Activated CD8-positive, alpha-beta memory T cell treated with anti-CD3 and anti-CD28 coated beads, Interleukin-2, amount 50 U/mL, for 1 hour (primary cell): ENCODE results near the gene CLASP1.
"Not testable (repeated sequence)": the region's sequence is repeated elsewhere in the genome, so short reads cannot be mapped to it uniquely, and the experiment has no call there.

ENCODE experiments used
- DNase-seq: peaks from one replicate; pipeline ENCODE4 v3.0.0-alpha.2; 2020; ENCODE audit errors: extremely low read depth

Gene CLASP1

DNA sequence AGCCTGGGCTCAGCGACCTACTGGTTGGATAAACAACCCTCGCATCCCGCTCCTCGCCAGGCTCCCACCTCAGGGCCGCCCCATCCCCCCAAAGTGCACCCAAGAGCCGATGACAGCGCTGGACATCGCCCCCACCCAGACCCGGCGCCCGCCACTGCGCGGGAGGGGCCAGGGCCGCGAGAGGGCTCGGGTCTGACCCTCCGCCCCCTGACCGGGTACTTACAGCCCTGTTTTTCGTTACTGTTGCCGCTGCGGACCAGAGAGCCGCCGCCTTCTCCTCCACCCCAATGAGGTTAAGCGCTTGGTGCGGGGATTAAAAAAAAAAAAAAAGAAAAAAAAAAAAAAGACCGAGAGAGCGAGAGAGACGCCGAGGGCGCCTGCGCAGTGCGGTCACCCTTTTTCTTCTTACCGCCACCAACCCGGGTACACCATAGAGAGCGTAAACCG, at the start of gene CLASP1:
Gene CLASP1 (minus strand): TSS at position 314 of the 447 bp plus-strand sequence. CDS start 43,567 bp downstream, outside the sequence.
- DNase-seq: no peak

DNA sequence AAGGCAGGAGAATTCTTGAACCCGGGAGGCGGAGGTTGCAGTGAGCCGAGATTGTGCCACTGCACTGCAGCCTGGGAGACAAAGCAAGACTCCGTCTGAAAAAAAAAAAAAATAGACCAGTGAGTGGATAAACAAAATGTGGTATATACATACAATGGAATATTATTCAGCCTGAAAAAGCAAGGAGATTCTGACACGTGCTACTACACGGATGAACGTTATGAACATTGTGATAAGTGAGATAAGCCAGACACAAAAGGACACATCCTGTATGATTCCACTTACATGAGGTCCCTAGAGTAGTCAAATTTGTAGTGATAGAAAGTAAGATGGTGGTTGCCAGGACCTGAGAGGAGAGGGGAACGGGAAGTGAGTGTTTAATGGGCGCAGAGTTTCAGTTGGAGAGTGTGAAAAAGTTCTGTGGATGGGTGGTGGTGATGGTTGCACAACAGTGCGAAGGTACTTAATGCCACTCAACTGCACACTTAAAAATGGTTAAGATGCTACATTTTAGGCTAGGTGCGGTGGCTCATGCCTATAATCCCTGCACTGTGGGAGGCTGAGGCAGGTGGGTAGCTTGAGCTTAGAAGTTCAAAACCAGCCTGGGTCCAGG, 49.2 kb upstream of the CLASP1 start:
- DNase-seq: no peak

DNA sequence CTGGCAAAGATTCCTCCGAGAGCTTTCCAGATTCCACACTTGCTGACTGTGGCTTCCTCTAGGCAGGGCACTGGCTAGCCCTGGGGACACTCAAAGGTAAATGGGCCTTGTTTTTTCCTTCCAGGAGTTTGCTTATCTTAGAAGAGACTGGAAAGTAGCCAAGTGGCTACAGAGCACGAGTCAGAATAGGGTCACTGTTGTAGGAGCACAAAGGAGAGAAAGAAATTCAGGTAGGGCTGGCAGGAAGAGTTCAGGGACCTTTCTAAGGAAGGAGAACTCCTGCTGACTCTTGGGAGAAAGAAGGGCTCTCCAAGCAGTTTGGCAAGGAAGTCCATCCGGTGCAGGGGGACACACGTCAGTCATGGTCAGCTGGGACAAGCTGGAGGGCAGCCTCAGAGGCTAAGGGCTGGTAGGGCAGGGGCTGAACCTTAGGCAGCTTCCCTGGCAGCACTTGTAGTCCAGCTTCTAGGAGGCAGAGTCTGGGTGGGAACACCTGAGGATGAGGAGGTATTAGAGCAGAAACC, 47.9 kb upstream of the CLASP1 start:
- no peak for DNase-seq

DNA sequence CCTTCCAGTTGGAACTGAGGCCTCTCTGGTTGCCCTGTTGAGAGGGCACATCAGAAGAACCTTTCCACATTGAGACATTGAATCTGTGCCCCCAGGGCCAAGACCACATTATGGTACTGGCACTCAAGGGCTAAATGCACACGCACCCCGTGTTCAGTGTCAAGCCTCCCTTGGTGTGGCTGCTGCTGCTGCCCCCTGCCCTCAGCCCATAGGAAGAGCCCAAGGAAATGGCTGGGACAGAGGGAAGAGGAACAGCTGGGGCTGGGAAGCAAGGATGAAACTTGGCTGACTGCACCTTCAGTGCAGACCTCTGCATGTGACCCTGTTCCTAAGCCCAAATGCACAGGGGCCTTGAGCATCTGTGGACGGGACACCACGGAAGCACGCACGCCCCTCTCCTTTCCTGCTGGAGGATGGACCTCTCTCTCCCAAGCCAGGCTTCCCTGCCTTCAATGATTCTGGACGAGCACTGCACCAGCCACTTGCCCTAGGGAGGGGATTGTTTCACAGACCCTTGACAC, 47.2 kb upstream of the CLASP1 start:
- DNase-seq: no peak

DNA sequence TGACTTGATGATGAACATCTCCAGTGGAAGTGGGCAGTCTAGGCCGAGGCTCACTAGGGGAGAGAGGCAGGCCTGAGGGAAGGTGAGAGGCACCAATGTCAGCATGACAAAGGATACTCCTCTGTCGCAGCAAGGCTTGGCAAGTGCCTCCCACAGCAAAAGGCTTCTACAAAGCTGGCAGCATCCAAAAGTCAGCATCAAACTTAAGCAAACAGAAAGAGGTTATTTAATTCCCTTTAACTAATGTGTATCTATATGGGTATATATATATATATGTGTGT, 45.8 kb upstream of the CLASP1 start:
- DNase-seq: no peak

DNA sequence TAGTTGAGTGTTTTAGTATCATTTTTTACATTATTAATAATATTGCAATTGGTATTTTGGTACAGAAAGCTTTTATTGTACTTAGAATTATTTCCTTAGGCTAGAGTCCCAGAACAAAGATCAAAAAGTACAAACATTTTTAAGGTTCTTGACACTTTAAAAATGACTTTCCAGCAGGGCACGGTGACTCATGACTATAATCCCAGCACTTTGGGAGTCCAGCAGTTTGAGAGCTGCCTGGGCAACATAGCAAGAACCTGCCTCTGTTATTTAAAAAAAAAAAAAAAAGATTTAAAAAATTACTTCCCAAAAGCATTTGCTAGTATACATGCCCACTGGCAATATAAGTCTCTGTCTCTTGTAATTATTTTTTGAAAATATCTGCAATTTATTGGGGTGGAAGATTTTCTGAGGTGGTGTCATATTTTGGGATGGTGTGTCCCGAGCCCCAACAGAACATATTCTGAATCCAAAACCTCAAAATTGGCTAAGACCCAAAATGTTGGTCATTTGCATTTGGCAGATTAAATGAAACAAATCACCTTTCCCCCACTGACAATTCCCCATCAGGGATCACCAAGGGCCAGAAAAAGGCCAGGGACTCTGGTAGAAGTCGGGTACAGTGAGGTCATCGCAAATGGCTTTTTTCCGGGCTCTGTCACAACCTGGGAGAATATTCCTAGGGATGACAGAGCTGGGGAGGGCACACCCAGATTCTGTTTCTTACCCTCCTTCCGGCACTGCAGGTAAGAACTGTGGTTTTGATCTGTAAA, 45.3 kb upstream of the CLASP1 start:
- DNase-seq: no peak

DNA sequence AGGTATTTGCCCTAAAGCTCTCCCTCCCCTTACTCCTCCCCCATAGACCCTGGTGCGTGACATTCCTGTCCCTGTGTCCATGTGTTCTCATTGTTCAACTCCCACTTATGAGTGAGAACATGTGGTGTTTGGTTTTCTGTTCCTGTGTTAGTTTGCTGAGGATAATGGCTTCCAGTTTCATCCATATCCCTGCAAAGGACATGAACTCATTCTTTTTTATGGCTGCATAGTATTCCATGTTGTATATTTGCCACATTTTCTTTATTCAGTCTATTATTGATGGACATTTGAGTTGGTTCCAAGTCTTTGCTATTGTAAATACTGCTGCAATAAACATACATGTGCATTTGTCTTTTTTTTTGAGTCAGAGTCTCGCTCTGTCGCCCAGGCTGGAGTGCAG, 41.3 kb upstream of the CLASP1 start:
- DNase-seq: not testable (repeated sequence)

DNA sequence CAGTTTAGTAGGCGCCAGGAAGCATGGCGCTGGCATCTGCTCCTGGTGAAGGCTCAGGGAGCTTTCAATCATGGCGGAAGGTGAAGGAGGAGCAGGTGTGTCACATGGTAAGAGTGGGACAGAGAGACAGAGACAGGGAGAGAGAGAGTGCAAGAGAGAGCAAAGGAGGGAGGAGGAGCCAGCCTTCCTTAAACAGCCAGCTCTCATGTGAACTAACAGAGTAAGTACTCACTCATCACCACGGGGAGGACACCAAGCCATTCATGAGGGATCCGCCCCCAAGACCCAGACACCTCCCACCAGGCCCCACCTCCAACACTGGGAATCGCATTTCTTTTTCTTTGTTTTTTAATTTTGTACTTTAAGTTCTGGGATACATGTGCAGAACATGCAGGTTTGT, 40.8 kb upstream of the CLASP1 start:
- no peak for DNase-seq

DNA sequence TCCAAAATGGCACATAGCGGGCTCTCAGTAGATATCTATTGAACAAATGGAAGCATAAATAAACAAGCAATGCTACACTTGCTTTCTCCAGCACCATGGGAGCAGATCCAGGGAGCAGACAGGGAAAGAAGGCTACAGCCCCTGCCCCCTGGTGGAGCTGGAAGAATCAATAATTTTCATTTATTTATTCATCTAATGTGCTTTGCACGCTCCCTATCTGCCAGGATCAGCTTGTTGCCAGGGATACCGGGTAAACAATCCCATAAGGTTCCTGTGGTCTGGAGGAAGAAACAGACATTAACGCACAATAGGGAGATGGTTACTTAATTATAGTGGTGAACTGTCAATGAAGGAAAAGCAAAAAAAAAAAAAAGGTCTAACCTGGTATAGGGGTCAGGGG, 40.1 kb upstream of the CLASP1 start:
- no peak for DNase-seq

DNA sequence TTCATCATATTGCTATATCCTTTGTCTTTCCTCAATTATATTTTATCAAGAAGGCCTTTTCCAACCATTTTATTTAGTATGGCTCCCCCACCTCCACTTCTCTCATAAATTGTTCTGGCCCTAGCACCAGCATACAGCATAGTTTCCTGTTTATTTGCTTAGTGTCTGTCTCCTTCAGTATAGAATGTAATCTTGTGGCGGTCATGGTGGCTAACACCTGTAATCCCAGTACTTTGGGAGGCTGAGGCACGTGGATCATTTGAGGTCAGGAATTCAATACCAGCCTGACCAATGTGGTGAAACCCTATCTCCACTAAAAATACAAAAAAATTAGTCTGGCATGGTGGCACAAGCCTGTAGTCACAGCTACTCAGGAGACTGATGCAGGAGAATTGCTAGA, 39.6 kb upstream of the CLASP1 start:
- no peak for DNase-seq

DNA sequence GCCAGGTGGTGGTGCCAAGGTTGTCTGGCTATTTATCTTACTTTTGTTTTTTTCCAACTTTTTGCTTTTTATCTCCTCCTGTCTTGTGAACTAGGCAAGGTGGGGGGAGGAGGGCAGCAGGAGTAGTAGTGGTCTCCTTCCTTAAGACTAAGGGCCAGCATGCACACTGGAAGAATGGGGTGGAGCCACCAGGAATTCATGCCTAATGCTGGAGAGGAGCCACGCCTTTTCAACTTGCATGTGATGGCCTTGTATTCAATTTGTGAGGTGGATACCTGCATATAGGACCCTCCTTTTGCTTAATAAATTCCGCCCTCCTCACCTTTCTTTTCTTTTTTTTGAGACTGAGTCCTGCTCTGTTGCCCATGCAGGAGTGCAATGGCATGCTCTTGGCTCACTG, 37.6 kb upstream of the CLASP1 start:
- DNase-seq: no peak

DNA sequence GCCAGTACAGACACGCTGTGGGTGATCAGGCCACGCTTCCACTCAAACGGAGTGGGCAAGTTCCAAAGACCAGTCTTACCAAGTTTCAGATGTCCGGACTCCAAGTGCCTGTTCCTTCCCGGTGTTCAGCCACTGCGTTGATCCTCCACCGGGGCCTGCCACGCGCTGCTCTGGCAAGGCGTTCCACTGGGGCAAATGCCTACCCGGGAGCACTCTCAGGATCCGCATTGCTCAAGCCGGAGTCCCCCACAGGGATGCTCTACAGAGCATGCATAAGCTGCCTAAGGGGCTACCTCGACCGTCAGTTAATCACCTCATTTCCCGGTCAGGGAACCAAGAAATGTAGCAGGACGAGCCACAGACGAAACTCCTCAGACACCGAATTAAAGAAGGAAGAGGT, 37.0 kb upstream of the CLASP1 start:
- DNase-seq: no peak

DNA sequence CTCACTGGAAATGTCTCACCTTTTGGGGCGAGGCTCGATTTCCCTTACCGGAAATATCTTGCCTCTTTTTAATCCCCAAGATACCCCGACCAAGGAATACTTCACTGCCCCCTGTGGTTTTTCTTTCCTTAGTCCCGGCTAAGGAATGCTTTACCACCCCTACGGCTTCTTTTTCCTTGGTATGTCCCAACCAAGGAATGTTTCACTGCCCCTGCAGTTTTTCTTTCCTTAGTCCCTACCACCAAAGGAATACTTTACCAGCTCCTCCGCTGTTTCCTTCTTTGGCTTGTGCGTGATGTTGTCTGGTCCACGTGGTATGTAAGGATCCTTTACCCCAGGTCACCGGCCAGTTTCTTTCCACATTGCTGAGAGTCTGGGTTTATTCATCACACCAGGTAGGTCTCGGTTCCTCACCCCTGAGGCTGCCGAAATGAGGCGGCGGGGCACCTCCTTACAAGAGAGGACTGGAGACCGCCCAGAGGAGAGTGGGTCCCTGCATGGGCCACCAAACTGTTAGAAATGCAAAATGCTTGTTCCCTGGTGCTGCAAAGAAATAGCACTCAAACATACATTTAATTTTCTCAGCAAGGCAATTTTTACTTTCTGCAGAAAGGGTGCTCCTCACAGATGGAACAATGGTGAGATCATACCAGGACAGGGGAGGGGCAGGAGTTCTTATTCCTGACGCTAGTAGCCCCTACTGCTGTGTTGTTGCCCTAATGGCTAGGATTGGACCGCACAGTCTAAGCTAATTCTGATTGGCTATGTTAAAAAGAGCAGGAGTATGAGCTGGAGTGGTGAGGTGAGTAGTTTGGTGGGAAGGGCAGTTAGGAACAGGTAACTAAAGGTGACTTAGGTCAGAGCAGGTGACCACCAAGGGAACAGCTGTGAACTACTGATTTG, 33.4 kb upstream of the CLASP1 start:
- DNase-seq: no peak

DNA sequence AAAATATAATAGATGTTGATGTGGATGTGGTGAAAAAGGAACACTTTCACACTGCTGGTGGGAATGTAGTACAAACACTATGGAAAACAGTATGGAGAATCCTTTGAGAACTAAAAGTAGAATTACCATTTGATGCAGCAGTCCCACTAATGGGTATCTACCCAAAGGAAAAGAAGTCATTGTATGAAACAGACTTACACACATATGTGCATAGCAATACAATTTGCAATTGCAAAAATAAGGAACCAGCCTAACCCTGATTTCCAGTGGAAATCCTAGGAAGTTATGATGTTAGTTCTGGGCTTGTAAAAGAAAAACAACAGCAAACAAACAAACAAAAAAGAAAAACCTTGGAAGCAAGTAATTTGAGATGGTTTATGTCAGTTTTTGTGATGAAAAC, 28.6 kb upstream of the CLASP1 start:
- DNase-seq: no peak

DNA sequence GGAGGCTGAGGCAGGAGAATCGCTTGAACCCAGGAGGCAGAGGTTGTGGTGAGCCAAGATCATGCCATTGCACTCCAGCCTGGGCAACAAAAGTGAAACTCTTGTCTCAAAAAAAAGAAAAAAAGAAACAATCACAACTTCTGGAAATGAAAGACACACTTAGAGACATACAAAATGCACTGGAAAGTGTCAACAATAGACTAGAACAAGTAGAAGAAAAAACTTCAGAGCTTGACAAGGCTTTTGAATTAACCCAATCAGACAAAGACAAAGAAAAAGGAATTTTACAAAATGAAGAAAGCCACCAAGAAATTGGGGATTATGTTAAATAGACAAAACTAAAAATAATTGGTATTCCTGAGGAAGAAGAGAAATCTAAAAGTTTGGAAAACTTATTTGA, 22.4 kb upstream of the CLASP1 start:
- DNase-seq: not testable (repeated sequence)

DNA sequence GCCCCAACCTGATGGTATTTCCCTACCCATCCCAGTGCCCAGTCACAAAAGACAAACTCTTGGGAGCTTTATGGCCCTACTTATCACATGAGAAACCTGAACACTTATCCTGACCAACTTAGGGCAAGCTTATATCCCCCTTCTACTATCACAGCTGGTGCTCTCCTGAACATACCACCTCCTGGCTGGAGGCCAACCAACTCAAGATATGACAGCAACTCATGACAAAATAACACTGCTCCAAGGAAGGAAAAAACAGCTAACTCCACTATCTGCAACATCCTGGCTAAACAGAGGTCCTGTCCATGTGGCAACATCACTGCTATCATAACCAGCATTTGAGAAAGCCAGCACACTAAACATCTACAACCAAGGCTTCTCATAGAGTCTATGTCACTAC, 20.9 kb upstream of the CLASP1 start:
- no peak for DNase-seq

DNA sequence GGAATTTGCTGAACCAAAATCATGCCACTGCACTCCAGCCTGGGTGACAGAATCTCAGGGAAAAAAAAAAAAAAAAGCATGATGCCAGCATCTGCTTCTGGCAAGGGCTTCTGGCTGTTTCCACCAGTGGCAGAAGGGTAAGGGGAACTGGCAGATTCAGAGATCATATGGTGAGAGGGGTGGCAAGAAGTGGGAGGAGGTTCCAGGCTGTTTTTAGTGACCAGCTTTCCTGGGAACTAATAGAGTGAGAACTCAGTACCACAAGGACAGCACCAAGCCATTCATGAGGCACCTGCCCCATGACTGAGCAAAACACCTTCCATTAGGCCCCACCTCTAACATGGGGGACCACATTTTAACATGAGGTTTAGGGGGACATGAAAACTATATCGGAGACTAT, 18.4 kb upstream of the CLASP1 start:
- DNase-seq: no peak

DNA sequence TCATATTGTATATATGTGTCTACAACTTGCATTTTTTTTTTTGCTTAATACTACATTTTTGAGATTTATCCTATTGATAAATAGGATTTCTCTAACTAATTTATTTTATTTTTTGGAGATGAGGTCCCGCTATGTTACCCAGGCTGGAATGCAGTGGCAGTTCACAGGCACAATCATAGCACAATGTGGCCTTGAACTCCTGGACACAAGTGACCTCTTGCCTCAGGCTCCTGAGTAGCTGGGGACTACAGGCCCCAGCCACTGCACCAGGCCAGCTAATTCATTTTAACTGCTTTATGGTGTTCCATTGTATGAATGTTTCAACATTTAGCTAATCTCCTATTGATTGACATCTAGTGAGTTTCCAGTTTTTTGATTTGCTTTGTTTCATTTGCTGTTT, 16.8 kb upstream of the CLASP1 start:
- DNase-seq: no peak

DNA sequence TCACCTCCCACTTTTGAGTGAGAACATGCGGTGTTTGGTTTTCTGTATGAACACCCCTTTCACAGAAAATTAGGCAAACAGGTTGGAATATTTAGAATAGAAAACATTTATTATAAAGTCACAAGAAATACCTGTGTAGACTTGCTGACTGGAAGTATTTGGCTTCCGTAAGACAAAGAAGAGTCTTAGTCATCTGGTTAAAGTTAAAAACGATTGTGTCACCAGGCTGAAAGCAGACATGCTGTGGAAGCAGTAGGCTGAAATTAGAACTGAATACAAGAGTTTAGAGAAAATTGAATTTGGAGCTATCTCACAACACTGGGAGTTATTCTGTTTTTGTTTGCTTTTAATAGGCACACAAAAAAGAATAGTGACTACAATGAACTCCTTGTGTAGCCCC, 16.2 kb upstream of the CLASP1 start:
- no peak for DNase-seq

DNA sequence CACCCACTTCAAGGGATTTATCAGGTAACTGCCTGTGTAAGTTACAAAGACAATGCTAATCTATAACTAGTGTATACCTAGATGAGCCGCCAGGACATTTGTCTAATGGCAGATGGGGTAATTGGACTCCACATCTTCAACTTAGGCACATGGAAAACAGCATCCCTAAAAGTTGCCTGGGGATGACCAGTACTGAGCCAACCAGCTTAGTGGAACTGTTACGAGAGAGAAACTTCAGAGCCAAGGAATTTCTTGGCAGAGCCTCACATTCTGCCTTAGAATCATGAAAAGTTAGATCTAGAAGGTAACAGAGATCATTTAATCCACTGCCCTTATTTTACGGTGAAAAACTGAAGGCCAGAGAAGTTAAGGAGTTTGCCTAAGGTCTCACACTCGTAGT, 15.5 kb upstream of the CLASP1 start:
- no peak for DNase-seq

DNA sequence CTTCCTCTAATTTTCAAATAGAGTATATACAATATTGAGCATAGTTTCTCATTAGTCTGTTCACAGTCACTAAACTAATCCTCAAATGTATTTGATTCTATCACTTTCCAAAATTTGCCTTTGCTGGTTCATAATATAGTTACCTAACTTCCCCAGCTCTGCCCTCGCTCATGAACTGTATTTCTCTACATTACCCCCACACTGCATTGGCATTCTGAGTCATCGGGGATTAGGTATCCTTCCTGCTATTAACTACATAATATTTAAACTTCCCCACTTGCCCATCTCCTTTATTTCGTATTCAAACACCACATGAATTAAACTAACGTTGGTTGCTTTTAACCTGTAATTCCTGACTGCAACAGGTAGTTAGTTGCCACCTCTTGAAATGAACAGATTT, 14.8 kb upstream of the CLASP1 start:
- no peak for DNase-seq

DNA sequence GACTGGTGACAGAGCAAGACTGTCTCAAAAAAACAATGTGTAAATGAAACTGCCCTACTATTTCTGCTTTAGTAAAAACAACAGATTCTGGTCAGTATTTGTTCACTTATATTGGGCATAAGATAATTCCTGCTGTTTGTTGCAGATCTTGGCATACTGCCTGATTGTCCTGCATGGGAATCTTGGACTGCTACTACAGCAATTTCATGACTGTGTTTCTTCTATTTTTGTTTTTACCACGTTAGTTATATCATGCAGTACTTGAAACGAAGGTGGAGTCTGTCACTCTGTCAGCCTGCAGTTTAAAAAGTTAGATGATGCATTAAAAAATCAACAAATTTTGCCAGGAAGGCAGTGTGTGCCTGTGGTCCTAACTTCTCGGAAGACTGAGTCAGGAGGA, 14.2 kb upstream of the CLASP1 start:
- no peak for DNase-seq
